GM21576 (cell line): Measurements from ENCODE around the gene MTHFR.

ENCODE experiments used
- ATAC-seq: cut with Tn5 transposase; IDR thresholded peaks from one replicate; pipeline ENCODE4 v1.9.1; 2021; ENCODE audit warnings: mild to moderate bottlenecking, moderate library complexity; ENCODE audit not compliant: unreplicated experiment

Gene MTHFR

GRCh38 chr1:11805422-11806306, at the start of gene MTHFR, which contains the start of gene CLCN6:
MTHFR (minus strand) TSS chr1:11805964; CDS start chr1:11803116, 2,848 bp downstream.
CLCN6 (plus strand) TSS chr1:11806191; CDS start chr1:11806263, 72 bp downstream.
- peak; percentile 77 for ATAC-seq

DNA sequence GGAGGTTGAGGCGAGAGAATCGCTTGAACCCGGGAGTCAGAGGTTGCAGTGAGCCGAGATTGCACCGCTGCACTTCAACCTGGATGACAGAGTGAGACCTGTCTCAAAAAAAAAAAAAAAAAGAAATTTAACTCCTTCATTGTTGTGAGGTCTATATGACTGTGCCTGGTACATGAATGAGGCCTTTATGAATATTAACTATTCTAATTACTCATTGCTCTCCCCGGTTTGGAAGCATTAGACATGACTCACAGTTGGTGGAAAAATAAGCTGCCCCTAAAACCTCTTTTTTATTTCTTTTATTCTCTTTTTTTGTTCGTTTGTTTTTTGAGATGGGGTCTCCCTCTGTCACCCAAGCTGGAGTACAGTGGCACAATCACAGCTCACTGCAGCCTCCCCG, 49.7 kb upstream of the MTHFR start:
- ATAC-seq: no peak

DNA sequence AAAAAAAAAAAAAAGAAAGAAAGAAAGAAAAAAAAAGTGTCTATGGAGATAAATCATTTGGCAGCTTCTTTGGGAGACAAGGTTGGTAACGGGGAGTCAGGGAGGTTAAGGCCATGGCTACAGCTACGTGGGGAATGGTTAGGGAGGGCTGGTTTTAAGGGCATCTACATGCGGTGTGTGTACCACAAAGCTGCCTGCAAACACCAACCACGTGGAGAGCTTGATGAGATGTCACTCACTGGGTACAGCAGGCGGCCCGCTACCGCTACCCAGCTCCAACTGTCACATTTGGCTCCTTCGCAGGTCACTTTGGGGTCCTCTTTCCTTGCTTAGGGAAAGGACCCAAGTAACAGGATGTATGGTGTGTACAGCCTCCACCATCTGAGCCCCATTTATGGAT, 48.8 kb upstream of the MTHFR start:
- no peak for ATAC-seq

GRCh38 chr1:11851180-11851579, 45.4 kb upstream of the MTHFR start:
- no peak for ATAC-seq

DNA sequence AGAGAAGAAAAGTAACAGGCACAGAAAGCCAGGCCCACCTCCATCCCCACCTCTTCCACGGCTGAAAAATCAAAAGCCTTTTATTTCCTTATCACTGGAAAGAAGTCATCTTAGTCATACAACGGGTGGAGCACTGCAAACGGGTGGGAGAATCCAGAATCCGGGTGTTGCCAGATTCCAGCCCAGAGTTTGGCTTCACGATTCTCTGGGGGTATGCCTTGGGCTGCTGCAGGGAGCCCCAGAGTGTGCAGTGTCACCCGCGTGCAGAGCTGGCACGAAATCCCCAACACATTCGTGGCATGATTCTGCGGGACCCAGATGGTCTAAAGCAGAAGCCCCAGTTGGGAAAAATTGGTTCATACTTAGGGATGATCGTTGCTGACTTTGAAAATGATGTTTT, 44.4 kb upstream of the MTHFR start:
- ATAC-seq: no peak

DNA sequence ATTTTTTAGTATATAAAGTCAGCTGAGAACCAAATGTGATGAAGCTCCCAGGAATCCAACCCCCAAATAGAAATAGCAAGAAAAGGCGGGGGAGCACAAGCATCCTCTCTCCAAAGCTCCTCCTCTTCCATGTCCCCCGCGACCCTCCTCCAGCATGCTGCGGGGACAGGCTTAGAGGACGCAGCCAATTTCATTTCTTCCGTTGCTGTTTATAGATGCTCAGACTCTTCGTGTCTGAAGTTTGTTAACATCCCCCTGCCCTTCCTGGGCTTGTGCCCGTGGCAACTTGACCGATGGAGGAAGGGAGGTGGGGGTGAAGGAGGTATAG, 42.6 kb upstream of the MTHFR start:
- ATAC-seq: no peak

- no peak for ATAC-seq
Observed at GRCh38 chr1:11847667-11848372, 42.1 kb upstream of the MTHFR start, which contains the start of gene NPPA. NPPA (minus strand) TSS chr1:11847783; CDS start chr1:11847684, 99 bp downstream.

GRCh38 chr1:11845641-11846335, 40.0 kb upstream of the MTHFR start:
- no peak for ATAC-seq

DNA sequence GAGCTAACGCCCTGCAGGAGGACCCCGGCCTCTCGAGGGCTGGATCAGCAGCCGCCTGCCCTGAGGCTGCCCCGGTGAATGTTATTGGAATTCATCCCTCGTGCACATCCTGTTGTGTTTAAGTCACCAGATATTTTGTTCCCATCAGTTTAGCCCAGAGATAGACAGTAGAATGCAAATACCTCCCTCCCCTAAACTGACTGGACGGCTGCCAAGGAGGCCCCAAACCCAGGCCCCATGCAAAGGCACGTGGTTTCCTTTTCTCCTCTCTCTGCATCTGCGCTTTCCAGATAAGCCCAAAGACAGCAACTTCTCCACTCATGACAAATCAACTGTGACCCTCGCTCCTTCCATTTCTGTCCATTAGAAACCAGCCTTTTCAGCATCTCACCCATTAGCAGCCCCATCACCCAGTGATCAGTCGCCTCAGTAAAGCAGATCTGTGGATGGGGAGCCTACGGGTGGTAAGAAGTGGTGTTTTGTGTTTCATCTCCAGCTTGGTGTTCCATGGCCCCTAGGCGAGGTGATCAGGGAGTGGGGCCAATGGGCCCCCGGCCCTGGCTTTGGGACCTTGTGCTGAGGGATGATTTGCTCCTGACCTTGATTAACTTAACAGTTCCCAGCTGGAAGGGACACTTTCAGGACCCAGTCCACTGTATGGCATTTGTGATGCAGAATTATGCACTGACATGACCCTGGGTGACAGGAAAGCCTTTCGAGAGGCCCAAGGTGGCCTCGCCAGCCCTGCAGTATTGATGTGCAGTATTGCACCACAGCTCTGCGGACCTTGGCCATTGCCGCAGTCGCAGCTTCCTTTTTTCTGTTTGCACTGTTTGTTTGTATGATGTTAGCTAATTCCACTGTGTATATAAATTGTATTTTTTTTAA, 36.6 kb upstream of the MTHFR start:
- ATAC-seq: no peak

GRCh38 chr1:11841245-11842153, 35.7 kb upstream of the MTHFR start:
- ATAC-seq: no peak

DNA sequence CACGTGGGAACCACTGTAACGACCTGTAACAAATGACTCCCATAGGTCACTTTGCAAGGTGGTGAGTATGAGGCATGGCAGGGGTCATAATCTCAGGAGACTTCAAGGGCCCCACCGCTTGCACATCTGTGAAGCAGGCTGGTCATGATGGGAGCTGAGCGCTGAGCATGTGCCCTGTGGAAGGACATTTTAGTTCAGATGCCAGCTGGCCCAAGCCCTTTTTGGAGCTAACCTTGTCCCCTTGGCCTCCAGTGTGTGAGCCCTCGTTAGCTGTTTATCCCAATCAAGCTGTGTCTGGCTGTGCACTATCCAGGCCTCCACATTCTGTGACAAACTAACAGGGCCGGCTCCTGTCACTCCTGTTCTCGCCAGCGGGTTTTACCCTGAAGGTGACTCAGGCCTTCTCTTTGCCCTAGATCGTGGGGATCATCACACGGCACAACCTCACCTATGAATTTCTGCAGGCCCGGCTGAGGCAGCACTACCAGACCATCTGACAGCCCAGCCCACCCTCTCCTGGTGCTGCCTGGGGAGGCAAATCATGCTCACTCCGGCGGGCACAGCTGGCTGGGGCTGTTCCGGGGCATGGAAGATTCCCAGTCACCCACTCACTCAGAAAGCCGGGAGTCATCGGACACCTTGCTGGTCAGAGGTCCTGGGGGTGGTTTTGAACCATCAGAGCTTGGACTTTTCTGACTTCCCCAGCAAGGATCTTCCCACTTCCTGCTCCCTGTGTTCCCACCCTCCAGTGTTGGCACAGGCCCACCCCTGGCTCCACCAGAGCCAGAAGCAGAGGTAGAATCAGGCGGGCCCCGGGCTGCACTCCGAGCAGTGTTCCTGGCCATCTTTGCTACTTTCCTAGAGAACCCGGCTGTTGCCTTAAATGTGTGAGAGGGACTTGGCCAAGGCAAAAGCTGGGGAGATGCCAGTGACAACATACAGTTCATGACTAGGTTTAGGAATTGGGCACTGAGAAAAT, 34.3 kb upstream of the MTHFR start:
- no peak for ATAC-seq

- no peak for ATAC-seq
Observed at GRCh38 chr1:11838349-11839272, 32.8 kb upstream of the MTHFR start.

- no peak for ATAC-seq
Observed at GRCh38 chr1:11837767-11838348, 32.1 kb upstream of the MTHFR start.

- ATAC-seq: no peak
Observed at GRCh38 chr1:11836955-11837766, 31.4 kb upstream of the MTHFR start.

DNA sequence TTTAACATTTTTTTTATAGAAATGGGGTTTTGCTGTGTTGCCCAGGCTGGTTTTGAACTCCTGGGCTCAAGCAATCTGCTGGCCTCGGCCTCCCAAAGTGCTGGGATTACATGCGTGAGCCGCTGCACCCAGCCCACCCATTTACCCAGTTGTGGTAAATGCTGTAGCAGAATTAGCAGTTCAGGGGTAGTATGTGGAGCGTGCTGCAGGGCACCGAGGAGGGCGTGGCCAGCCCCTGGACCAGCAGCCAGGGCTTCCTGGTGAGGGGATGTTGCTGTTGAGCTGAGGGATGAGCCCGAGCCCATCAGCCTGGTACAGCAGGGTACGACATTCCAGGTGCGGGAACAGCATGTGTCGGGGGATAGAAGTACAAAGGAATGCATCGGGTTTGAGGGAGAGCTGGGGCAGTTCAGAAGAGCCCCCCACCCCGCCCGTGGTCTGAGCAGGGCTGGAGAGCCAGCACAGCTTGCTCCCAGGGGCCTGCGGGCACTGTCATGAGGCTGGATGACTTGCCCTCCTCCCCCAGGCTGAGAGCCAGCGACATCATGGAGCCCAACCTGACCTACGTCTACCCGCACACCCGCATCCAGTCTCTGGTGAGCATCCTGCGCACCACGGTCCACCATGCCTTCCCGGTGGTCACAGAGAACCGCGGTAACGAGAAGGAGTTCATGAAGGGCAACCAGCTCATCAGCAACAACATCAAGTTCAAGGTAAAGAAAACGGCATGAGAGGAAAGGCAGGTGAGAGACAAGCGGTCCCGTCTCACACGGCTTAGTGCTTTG, 29.9 kb upstream of the MTHFR start:
- ATAC-seq: no peak
